Activated naive CD8-positive, alpha-beta T cell treated with anti-CD3 and anti-CD28 coated beads, Interleukin-2, amount 50 U/mL, for 24 hours (primary cell): ENCODE data around the gene PPP1CB.
"Not testable (repeated sequence)": the region's sequence is repeated elsewhere in the genome, so short reads cannot be mapped to it uniquely, and the experiment has no call there.

Experiments
- ATAC-seq: fragments of 150-1000 bp; cut with Tn5 transposase; one replicate; pipeline ENCODE4 v1.10.0; 2021
- DNase-seq: peaks from one replicate; pipeline ENCODE4 v3.0.0; 2021
- H3K27ac Mint-ChIP-seq: one replicate; pipeline ENCODE4 v1.8.0; 2021; ENCODE audit warnings: mild to moderate bottlenecking, mixed read lengths
- H3K27me3 Mint-ChIP-seq: one replicate; pipeline ENCODE4 v1.8.0; 2021; ENCODE audit warnings: mixed read lengths
- H3K36me3 Mint-ChIP-seq: one replicate; pipeline ENCODE4 v1.8.0; 2021; ENCODE audit warnings: low read depth, mixed read lengths
- H3K4me1 Mint-ChIP-seq: one replicate; pipeline ENCODE4 v1.8.0; 2021; ENCODE audit warnings: mixed read lengths
- H3K4me3 Mint-ChIP-seq: one replicate; pipeline ENCODE4 v1.8.0; 2021; ENCODE audit warnings: mild to moderate bottlenecking, moderate library complexity, mixed read lengths
- H3K9me3 Mint-ChIP-seq: one replicate; pipeline ENCODE4 v1.8.0; 2021; ENCODE audit warnings: mixed read lengths

PPP1CB gene

DNA sequence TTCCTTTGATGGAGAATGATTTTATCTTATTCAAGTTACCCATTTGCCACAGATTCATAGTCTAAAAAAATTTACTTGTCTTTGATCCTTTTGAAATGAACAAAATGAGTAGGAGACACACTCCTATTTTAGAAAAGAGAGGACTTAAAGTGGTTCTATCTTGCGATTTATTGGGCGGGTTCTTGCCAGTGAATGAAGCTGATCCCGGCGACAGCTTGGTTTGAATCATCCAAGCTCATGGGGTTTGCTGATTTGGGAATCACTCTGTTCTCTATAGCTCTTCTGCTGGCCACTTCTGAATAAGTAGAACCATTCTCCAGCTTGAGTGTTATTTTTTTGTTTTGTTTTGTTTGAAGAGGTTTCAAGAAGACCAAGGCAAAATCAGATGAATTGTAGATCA lies 25.5 kb upstream of the PPP1CB start:
- H3K4me3 Mint-ChIP-seq, result no peak overlapping the region
- ATAC-seq (no peak), DNase-seq (no peak)
- no peak overlapping the region for H3K27ac Mint-ChIP-seq
- H3K36me3 Mint-ChIP-seq, result no peaks in the 10 kb centered on the region
- H3K27me3 Mint-ChIP-seq, result no peaks in the 10 kb centered on the region
- peaks cover 3% of the 10 kb centered on the region for H3K4me1 Mint-ChIP-seq
- H3K9me3 Mint-ChIP-seq, result no peaks in the 10 kb centered on the region

- Mint-ChIP-seq H3K4me3 (no peak overlapping the region), H3K36me3 (no peaks in the 10 kb centered on the region), H3K27me3 (no peaks in the 10 kb centered on the region), H3K4me1 (peaks cover 3% of the 10 kb centered on the region), H3K27ac (no peak overlapping the region), H3K9me3 (no peaks in the 10 kb centered on the region)
- DNase-seq (no peak), ATAC-seq (no peak)
These were observed 21.9 kb upstream of the PPP1CB start for GRCh38 chr2:28729698-28730097.

DNA sequence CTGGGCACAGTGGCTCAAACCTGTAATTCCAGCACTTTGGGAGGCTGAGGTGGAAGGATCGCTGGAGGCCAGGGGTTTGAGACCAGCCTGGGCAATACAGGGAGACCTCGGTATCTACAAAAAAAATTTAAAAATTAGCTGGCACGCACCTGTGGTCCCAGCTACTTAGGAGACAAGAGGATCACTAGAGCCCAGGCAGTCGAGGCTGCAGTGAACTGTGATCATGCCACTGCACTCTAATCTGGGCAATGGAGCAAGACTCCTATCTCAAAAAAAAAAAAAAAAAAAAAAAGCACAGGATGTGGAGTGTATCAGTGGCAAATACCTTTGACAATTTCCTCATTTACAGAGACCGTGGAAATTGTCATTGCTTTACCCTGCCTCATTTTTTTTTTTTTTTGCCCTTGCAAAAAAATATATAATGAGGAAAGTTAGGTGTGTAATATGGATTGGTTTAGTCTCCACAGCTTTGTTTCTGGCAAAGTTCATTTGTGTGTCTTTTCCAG lies 20.9 kb upstream of the PPP1CB start:
- Mint-ChIP-seq H3K27me3 (no peaks in the 10 kb centered on the region), H3K27ac (no peak overlapping the region), H3K4me3 (no peak overlapping the region), H3K9me3 (no peaks in the 10 kb centered on the region), H3K4me1 (peaks cover 3% of the 10 kb centered on the region), H3K36me3 (no peaks in the 10 kb centered on the region)
- no peak for DNase-seq
- ATAC-seq, result no peak

DNA sequence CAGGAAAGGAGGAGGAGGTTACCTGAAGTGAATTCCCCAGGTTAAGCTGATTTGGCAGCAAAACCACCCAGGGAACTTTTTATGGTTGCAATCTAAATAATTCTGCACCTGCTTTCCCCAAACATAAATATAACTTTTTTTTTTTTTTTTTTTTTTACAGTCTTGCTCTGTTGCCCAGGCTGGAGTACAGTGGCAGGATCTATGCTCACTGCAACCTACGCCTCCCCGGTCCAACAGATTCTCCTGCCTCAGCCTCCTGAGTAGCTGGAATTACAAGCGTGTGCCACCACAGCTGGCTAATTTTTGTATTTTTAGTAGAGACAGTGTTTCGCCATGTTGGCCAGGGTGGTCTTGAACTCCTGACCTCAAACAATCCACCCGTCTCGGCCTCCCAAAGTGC lies 16.1 kb upstream of the PPP1CB start:
- ATAC-seq, result no peak
- Mint-ChIP-seq H3K27me3 (no peaks in the 10 kb centered on the region), H3K9me3 (peaks cover 16% of the 10 kb centered on the region), H3K4me3 (no peak overlapping the region), H3K4me1 (peaks cover 1% of the 10 kb centered on the region), H3K36me3 (peaks cover 8% of the 10 kb centered on the region), H3K27ac (no peak overlapping the region)
- no peak for DNase-seq

DNA sequence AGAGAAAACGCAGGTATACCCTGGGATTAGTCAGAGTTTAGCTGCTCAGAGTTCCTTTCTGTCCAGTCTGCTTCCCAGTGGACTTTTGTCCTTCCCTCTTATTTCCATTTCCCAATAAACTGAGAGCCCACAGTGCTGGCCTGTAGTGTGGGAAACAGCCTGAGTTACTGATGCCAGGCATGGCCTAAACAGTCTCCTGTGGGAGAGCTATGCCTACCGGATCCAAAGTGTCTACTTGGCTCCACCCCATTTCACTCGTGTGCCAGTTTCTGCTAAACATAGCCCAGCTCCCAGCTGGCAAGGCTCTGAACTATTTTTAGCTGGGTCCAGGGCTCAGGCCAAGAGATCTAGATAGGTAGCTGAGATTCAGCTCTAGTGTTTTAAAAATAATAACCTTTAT lies 15.6 kb upstream of the PPP1CB start:
- Mint-ChIP-seq H3K36me3 (peaks cover 8% of the 10 kb centered on the region), H3K4me1 (no peaks in the 10 kb centered on the region), H3K27ac (no peak overlapping the region), H3K27me3 (no peaks in the 10 kb centered on the region), H3K9me3 (peaks cover 16% of the 10 kb centered on the region), H3K4me3 (no peak overlapping the region)
- DNase-seq (no peak), ATAC-seq (no peak)

DNA sequence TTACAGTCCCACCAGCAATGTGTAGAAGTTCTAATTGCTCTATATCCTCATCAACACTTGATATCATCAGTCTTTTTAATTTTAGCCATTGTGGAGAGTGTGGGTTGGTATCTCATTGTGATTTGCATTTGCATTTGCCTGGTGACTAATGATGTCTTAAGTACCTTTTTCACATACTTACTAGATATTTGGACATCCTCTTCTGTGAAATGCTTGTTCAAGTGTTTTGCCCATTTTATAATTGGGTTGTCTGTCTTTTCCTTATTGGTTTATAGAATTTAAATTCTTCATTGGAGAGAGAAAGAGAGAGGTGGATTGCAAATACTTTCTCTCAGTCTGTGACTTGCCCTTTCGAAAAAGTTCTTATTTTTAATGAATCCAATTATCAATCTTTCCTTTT lies 14.0 kb upstream of the PPP1CB start:
- H3K9me3 Mint-ChIP-seq, result peaks cover 16% of the 10 kb centered on the region
- no peak for ATAC-seq
- no peak overlapping the region for H3K4me3 Mint-ChIP-seq
- peaks cover 2% of the 10 kb centered on the region for H3K4me1 Mint-ChIP-seq
- DNase-seq, result no peak
- no peaks in the 10 kb centered on the region for H3K27me3 Mint-ChIP-seq
- H3K36me3 Mint-ChIP-seq, result peaks cover 8% of the 10 kb centered on the region
- no peak overlapping the region for H3K27ac Mint-ChIP-seq

DNA sequence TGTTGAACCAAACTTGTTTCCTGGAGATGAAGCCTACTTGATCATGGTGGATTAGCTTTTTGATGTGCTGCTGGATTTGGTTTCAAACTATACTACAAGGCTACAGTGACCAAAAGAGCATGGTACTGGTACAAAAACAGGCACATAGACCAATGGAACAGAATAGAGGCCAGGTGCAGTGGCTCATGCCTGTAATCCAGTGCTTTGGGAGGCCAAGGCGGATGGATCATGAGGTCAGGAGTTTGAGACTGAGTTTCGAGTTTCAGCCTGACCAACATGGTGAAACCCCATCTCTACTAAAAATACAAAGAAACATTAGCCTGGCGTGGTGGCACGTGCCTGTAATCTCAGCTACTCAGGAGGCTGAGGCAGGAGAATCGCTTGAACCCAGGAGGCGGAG lies 9.0 kb upstream of the PPP1CB start:
- H3K4me1 Mint-ChIP-seq, H3K4me3 Mint-ChIP-seq, H3K36me3 Mint-ChIP-seq, DNase-seq, H3K9me3 Mint-ChIP-seq, ATAC-seq, H3K27ac Mint-ChIP-seq, H3K27me3 Mint-ChIP-seq: not testable (repeated sequence)

DNA sequence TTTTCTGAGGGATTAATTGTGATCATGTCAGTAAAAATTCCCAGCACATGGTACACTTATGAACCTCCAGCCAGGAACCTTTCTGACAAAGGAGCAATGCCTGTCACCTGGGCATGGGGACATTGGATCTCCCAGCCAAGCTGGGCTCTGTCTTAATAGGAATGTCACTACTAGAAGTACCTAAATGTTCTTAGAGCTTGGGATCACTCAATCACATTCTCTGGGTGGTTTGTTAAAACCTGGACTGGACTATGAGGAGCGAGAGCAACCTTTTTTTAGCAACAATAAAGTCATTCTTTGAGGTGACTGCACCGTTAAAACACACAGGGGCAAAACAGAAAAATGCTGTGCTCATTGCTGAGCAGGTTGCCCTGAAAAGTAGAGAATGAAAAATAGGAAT lies 6.4 kb upstream of the PPP1CB start:
- H3K9me3 Mint-ChIP-seq, result no peaks in the 10 kb centered on the region
- ATAC-seq (no peak), DNase-seq (no peak)
- no peaks in the 10 kb centered on the region for H3K36me3 Mint-ChIP-seq
- no peak overlapping the region for H3K4me3 Mint-ChIP-seq
- H3K4me1 Mint-ChIP-seq, result peaks cover 31% of the 10 kb centered on the region
- no peaks in the 10 kb centered on the region for H3K27me3 Mint-ChIP-seq
- no peak overlapping the region for H3K27ac Mint-ChIP-seq

- DNase-seq (no peak), ATAC-seq (no peak)
- Mint-ChIP-seq H3K27ac (no peak overlapping the region), H3K36me3 (no peaks in the 10 kb centered on the region), H3K27me3 (no peaks in the 10 kb centered on the region), H3K9me3 (no peaks in the 10 kb centered on the region), H3K4me1 (peaks cover 38% of the 10 kb centered on the region), H3K4me3 (no peak overlapping the region)
These were observed 5.8 kb upstream of the PPP1CB start for GRCh38 chr2:28745876-28746275.

GRCh38 chr2:28746429-28747111 lies 5.1 kb upstream of the PPP1CB start:
- ATAC-seq (no peak), DNase-seq (no peak)
- H3K36me3 Mint-ChIP-seq, result no peaks in the 10 kb centered on the region
- H3K27ac Mint-ChIP-seq, result peak overlapping the region; percentile 19
- H3K27me3 Mint-ChIP-seq, result no peaks in the 10 kb centered on the region
- H3K4me1 Mint-ChIP-seq, result peaks cover 42% of the 10 kb centered on the region
- H3K9me3 Mint-ChIP-seq, result no peaks in the 10 kb centered on the region
- no peak overlapping the region for H3K4me3 Mint-ChIP-seq

GRCh38 chr2:28747714-28748113 lies 3.9 kb upstream of the PPP1CB start:
- Mint-ChIP-seq H3K4me1 (peaks cover 40% of the 10 kb centered on the region), H3K27me3 (no peaks in the 10 kb centered on the region), H3K27ac (peak overlapping the region; percentile 75), H3K9me3 (no peaks in the 10 kb centered on the region), H3K36me3 (peaks cover 6% of the 10 kb centered on the region), H3K4me3 (no peak overlapping the region)
- ATAC-seq (no peak), DNase-seq (no peak)

DNA sequence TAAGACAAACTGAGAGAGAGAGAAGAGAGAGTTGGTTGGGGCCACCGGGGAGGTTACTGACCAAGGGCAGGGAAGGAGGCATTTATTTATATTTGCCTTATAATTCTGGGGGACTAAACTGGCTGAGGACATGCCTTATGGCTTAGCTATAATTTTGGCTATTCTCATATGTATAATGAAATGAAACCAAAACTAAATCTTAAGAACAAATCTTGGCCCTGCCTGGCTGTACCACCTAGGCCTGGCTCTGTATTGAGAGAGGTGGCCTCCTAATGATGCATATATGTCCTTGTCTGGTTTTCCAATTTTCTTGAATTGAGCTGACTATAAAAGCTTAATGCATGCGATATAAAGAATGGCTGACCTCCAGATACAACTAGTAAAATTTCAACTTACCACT lies 3.5 kb upstream of the PPP1CB start:
- DNase-seq (no peak), ATAC-seq (no peak)
- Mint-ChIP-seq H3K4me3 (no peak overlapping the region), H3K27me3 (no peaks in the 10 kb centered on the region), H3K4me1 (peaks cover 38% of the 10 kb centered on the region), H3K27ac (peak overlapping the region; percentile 75), H3K9me3 (no peaks in the 10 kb centered on the region), H3K36me3 (peaks cover 10% of the 10 kb centered on the region)

GRCh38 chr2:28748941-28749340 lies 2.7 kb upstream of the PPP1CB start:
- H3K4me1 Mint-ChIP-seq, result peaks cover 40% of the 10 kb centered on the region
- no peak for DNase-seq
- H3K4me3 Mint-ChIP-seq, result no peak overlapping the region
- H3K27ac Mint-ChIP-seq, result peak overlapping the region; percentile 95
- H3K9me3 Mint-ChIP-seq, result no peaks in the 10 kb centered on the region
- H3K36me3 Mint-ChIP-seq, result peaks cover 12% of the 10 kb centered on the region
- no peaks in the 10 kb centered on the region for H3K27me3 Mint-ChIP-seq
- ATAC-seq, result no peak

- H3K4me3 Mint-ChIP-seq, result no peak overlapping the region
- peak overlapping the region; percentile 95 for H3K27ac Mint-ChIP-seq
- ATAC-seq (no peak), DNase-seq (no peak)
- peaks cover 14% of the 10 kb centered on the region for H3K36me3 Mint-ChIP-seq
- H3K4me1 Mint-ChIP-seq, result peaks cover 43% of the 10 kb centered on the region
- no peaks in the 10 kb centered on the region for H3K9me3 Mint-ChIP-seq
- no peaks in the 10 kb centered on the region for H3K27me3 Mint-ChIP-seq
These were observed 2.1 kb upstream of the PPP1CB start for GRCh38 chr2:28749526-28749925.

GRCh38 chr2:28750316-28751251 lies 1.0 kb upstream of the PPP1CB start:
- DNase-seq (peak; percentile 49), ATAC-seq (peak; percentile 16)
- peak overlapping the region; percentile 95 for H3K27ac Mint-ChIP-seq
- peaks cover 54% of the 10 kb centered on the region for H3K4me1 Mint-ChIP-seq
- H3K27me3 Mint-ChIP-seq, result no peaks in the 10 kb centered on the region
- peak overlapping the region; percentile 96 for H3K4me3 Mint-ChIP-seq
- H3K9me3 Mint-ChIP-seq, result no peaks in the 10 kb centered on the region
- H3K36me3 Mint-ChIP-seq, result peaks cover 19% of the 10 kb centered on the region
